ENCODE measurements around the gene CD8B. TPM values are rescaled to one million over a fixed set of nuclear protein-coding genes. Genes with fewer than 3 reads are reported as not detected.

CD8B gene
- total and polyA plus RNA-seq, 9 of the 15 experiments (the other 6 are each of a cell fraction or from before 2014, with no cell fraction given) = not detected

DNA sequence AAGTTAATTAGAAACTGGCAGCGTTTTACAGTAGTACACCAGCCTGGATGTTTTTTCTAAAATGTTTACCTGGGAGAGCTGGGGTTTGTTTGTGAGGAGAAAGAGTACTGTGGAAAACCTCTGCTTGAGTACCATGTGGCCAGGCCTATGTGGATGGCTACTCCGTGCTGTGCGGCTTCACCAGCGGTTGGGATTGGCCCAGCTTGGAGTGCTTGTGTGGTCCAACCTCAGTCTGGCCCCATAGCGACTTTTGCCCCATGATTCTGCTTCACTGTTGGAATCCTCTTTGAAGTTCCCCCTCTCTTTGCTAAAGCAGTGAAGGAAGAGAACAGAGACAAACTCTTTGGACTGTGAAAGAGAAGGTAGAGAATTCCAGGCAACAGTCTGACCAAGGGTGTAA is 86.8 kb downstream of the CD8B start:
- ATAC-seq = no peak
- Histone ChIP-seq H3K4me1 (replicated peaks in 1 of 2; ENCODE audit: control insufficient read depth in 2 of 2, insufficient read depth in 2 of 2, low read length in 2 of 2) (no peaks in the 10 kb centered on the region), H3K27ac (ENCODE audit: extremely low read depth, low read depth, low read length) (no peak overlapping the region), H4K20me1 (replicated peaks; ENCODE audit: control insufficient read depth, insufficient read depth, low read length) (no peaks in the 10 kb centered on the region), H3K4me2 (ENCODE audit: insufficient read depth, low read length) (no peak overlapping the region), H3K36me3 (ENCODE audit: control insufficient read depth, insufficient read depth, low read length) (peaks cover 54% of the 10 kb centered on the region), H3K9ac (ENCODE audit: insufficient read depth in 1 of 2, low read depth in 2 of 2, low read length in 2 of 2) (no peak overlapping the region), H3K79me2 (ENCODE audit: control insufficient read depth, insufficient read depth, low read length) (no peaks in the 10 kb centered on the region), H3K27me3 (ENCODE audit: control insufficient read depth in 2 of 2, insufficient read depth in 2 of 2, low read length in 2 of 2) (no peaks in the 10 kb centered on the region), H3K4me3 (no peak overlapping the region), H2AFZ (ENCODE audit: low read depth, low read length) (no peak overlapping the region), H3K9me3 (replicated peaks; ENCODE audit: control insufficient read depth, insufficient read depth, low read depth, low read length) (no peaks in the 10 kb centered on the region), H3K9me1 (ENCODE audit: control insufficient read depth, insufficient read depth, low read length) (no peaks in the 10 kb centered on the region)
- in situ Hi-C loops (cut with MboI) (loop anchor here (25.0 kb wide), 1 partner anchor 287 kb away; no protein-coding TSS in a partner anchor), intact Hi-C loops (cut with micrococcal nuclease) (no loop called here)
- BruUV-seq (replicated peaks) = no TSS peak
- POLR2A ChIA-PET = interaction anchor here (1.1 kb wide), 1 partner anchor 21 kb away, joined by 3 read pairs; no protein-coding TSS in a partner anchor
- no peak for FAIRE-seq
- no peak for TF ChIP-seq NR2C2 (CRISPR knock-in tag; IDR thresholded peaks at IDR 0.05)
- TF ChIP-seq NR2C2 (tag; IDR thresholded peaks at IDR 0.05) = no peak
- TF ChIP-seq EWSR1 (IDR thresholded peaks at IDR 0.05; ENCODE audit: borderline replicate concordance, low read depth, partially characterized antibody) = no peak
- no peak for TF ChIP-seq CCNT2 (IDR thresholded peaks at IDR 0.05; ENCODE audit: borderline replicate concordance, extremely low read depth, insufficient read length, low read depth, low read length)
- no peak for TF ChIP-seq STAG1 (CRISPR knock-in tag; IDR thresholded peaks at IDR 0.05; ENCODE audit: borderline replicate concordance)
- TF ChIP-seq, protein P1, sequence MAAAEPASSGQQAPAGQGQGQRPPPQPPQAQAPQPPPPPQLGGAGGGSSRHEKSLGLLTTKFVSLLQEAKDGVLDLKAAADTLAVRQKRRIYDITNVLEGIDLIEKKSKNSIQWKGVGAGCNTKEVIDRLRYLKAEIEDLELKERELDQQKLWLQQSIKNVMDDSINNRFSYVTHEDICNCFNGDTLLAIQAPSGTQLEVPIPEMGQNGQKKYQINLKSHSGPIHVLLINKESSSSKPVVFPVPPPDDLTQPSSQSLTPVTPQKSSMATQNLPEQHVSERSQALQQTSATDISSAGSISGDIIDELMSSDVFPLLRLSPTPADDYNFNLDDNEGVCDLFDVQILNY (CRISPR knock-in tag; IDR thresholded peaks at IDR 0.05) = no peak
- TF ChIP-seq NR3C1 (CRISPR knock-in tag; IDR thresholded peaks at IDR 0.05) = no peak
- no peak for TF ChIP-seq SIX5 (IDR thresholded peaks at IDR 0.05; ENCODE audit: borderline replicate concordance in 1 of 2, insufficient read depth in 1 of 2, low read depth in 1 of 2, low read length in 2 of 2)
- TF ChIP-seq ZNF124 (CRISPR knock-in tag; IDR thresholded peaks at IDR 0.05) = no peak
- no peak for TF ChIP-seq BCL6 (CRISPR knock-in tag; IDR thresholded peaks at IDR 0.05)
- 81% methylated on average over 5 of the region's 5 CpGs for WGBS (ENCODE audit: insufficient coverage, low coverage, missing lambda C conversion rate)
- CTCF ChIA-PET (ENCODE audit: low intra/inter-chr PET ratio) = no interaction called here
- DNase-seq (ENCODE audit: extremely low read depth in 1 of 4, low spot score in 3 of 4) = no peak

All from K562 (cell line).